GM12874 (cell line): Measurements from ENCODE around the gene OSER1.

Experiments
- CTCF ChIP-seq: IDR thresholded peaks from 2 replicates; pipeline ENCODE4 v1.5.1; 2011; ENCODE audit warnings: low read depth, mild to moderate bottlenecking, control low read depth, low read length, moderate library complexity; ENCODE audit not compliant: insufficient read depth

The OSER1 gene

GRCh38 chr20:44167736-44168135, 42.8 kb downstream of the OSER1 start:
- no peak for TF ChIP-seq CTCF

- TF ChIP-seq CTCF, result no peak
Observed at GRCh38 chr20:44166477-44166876, 44.1 kb downstream of the OSER1 start.

GRCh38 chr20:44166008-44166407, 44.6 kb downstream of the OSER1 start:
- TF ChIP-seq CTCF, result no peak

- TF ChIP-seq CTCF, result no peak
Observed at GRCh38 chr20:44160133-44160532, 50.4 kb downstream of the OSER1 start.

- TF ChIP-seq CTCF, result no peak
Observed at GRCh38 chr20:44159711-44160110, 50.9 kb downstream of the OSER1 start.

GRCh38 chr20:44159125-44159524, 51.4 kb downstream of the OSER1 start:
- no peak for TF ChIP-seq CTCF

- TF ChIP-seq CTCF, result no peak
Observed at GRCh38 chr20:44157061-44157460, 53.5 kb downstream of the OSER1 start.

GRCh38 chr20:44154521-44155001, 56.0 kb downstream of the OSER1 start:
- no peak for TF ChIP-seq CTCF
